GM19463 (cell line): Measurements from ENCODE around the gene SLCO4A1.
A peak's percentile ranks its signal among the peaks of the same experiment; 100 is the strongest.

Experiments used
- ATAC-seq: cut with Tn5 transposase; IDR thresholded peaks from one replicate; pipeline ENCODE4 v1.9.1; 2021; ENCODE audit warnings: mild to moderate bottlenecking, moderate library complexity; ENCODE audit not compliant: unreplicated experiment

Gene SLCO4A1

GRCh38 chr20:62650551-62651284 lies 8.4 kb downstream of the SLCO4A1 start:
- no peak for ATAC-seq

DNA sequence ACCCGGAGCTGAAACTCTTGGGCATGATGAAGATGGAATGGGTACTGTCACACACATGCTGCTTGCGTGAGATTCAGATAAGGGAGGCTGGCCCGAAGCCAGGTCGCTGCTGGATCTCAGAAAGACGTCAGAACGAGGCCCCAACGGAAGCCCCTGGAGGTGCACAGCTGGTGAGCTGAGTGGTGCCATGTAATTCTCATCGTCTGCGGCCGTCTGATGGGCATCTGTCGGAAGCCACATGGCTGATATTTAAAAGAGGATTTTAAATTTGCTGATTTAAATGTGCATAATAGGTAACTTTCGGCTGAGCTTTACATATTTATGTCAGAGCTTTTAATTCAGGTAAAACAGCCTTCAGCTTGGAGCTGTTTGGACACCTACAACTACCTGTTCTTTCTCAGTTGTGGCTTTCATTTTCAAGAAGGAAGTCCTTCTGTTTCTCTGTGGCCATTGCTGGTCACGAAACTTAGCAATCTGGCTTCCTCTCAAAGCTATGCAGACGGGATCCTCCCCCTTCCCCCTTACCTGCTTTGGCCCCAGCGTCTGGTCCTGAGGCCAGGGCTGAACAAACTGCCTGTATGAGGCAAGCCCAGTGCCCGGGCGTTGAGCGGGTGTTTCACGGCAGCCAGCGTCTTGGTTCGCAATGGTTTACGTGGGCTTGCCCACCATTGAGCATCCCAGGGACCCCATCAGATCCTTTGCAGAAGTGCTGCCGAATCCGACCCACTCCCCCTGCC lies 9.2 kb downstream of the SLCO4A1 start:
- peak; percentile 43 for ATAC-seq

DNA sequence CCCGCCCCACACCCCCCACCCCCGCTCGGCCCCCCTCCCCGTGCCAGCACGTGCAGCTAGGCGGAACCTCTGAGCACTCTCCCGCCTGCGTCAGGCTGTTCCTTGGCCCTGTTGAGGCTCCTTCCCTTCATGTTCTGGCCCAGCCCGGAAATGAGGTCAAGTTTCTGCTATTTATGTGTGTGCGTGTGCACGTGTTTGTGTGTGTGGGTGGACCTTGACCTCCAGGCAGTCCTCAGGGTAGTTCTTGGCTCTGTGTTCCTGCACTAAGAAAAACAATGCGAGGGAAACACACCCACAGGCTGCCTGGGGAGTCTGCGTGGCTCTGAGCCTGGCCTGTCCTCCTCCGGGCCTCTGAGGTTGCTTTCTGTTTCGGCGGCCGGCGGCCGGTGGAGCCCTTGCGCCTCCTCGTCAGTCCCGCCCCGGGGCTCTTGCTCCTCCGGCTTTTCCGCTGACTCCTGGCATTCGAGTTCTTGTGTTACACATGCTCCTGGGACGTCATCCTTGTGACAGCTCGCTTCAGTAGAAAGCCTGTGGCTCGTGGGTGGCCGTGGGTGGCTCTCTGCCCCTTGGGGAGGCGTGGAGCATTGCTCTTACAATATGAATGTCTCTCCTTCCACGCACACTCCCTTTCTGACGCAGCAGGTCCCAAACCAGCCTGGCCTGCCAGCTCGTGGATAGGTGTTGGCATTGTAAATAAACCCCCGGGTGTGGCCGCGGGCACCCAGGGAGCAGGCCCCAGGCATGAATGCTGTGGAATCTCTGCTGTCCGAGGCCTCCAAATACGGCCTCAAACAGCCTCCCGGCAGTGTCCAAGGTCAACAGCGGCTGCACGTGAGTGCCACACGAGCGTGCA lies 10.0 kb downstream of the SLCO4A1 start:
- peak; percentile 69 for ATAC-seq

DNA sequence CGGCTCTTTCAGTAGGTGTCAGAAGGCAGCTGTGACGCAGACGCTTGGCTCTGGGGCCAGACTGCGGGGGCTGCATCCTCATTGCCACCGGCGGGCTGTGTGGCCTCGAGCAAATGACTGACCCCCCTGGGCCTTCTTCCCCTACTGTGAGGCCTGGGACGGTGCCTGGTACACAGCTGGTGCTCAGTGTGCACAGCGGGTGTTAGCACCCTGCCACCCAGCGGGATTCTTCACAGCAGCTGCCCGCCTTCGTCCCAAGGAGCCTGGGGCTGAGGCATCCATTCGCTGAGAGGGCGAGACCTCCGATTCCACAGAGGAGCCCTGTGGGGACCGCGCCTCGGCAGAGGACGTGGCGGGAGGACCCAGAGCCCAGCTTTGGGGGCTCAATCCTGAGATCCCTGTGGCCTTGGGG lies 10.6 kb downstream of the SLCO4A1 start:
- no peak for ATAC-seq

DNA sequence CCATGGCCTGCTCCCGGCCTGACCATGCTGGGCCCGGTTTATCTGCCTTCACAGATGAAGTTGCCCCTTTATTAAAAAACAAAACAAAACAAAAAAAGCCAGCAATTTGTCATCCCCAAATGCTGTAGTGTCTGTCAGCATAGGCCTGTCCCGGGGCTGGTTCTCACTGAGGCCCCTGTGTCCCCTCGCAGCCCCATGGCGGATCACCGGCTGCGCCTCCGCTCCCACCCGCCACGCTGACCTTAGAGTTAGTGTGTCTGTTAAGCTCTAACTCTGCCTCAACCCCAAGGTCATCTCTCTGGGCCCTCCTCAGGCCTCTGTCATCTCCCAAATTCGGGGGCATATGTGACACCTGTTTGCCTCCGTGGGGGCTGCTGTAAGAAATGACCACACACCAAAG lies 11.1 kb downstream of the SLCO4A1 start:
- ATAC-seq: no peak

DNA sequence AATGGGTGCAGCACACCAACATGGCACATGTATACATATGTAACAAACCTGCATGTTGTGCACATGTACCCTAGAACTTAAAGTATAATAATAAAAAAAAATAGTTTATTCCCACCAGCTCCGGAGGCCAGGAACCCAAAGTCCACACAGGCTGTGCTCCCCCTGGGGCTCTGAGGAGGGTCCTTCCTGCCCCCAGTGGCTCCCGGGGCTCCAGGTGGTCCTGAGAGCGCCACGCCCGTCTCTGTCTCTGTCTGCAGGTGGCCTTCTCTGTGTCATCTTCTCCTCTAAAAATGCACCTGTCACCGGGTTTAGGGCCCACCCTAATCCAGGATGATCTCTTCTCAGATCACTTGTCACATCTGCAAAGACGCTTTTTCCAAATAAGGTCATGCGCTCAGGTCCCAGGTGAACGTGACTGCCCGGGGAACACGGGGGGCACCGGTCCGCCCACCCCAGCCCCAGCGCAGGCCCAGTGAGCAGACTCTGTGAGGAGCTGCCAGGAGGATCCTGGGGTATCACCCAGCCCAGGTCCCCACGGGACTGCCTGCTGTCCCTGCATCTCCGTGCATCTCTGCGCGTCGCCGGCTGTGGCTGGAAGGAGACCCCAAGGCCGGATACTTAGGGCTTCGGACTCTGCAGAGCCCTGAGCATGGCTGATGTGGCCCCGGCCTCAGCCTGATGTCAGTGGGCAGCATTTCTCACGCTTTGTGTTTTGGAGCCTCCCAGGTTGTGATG lies 11.8 kb downstream of the SLCO4A1 start:
- ATAC-seq: no peak

- ATAC-seq: no peak
Observed at GRCh38 chr20:62655282-62656196, 13.2 kb downstream of the SLCO4A1 start.

DNA sequence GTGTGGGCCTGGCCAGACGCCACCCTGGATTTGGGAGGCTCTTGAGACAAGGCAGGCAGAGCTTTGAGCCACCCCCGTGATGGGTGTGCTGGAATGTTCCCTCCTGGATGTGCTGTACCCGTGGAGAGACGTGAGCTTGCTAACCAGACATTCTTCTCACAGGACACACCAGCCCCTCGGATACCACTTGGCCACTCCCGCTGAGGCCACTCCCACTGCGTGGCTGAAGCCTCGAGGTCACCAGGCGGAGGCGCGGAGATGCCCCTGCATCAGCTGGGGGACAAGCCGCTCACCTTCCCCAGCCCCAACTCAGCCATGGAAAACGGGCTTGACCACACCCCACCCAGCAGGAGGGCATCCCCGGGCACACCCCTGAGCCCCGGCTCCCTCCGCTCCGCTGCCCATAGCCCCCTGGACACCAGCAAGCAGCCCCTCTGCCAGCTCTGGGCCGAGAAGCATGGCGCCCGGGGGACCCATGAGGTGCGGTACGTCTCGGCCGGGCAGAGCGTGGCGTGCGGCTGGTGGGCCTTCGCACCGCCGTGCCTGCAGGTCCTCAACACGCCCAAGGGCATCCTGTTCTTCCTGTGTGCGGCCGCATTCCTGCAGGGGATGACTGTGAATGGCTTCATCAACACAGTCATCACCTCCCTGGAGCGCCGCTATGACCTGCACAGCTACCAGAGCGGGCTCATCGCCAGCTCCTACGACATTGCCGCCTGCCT lies 14.1 kb downstream of the SLCO4A1 start:
- no peak for ATAC-seq

DNA sequence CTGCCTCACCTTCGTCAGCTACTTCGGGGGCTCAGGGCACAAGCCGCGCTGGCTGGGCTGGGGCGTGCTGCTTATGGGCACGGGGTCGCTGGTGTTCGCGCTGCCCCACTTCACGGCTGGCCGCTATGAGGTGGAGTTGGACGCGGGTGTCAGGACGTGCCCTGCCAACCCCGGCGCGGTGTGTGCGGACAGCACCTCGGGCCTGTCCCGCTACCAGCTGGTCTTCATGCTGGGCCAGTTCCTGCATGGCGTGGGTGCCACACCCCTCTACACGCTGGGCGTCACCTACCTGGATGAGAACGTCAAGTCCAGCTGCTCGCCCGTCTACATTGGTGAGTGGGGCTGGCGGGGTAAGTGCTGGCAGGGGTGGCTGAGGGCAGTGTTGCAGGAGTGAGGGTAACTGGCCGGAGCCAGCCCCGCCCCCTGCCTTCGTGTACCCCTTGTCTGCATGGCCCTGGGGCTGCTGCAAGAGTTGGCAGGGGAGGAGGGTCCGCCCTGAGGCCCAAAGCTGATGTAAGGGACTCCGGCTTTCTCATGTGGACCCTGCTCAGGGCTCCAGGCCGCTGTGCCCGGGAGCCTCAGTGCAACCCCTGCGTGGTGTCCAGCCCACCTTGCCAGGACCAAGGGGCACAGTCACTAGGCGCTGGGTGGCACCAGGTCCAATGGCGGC lies 14.8 kb downstream of the SLCO4A1 start:
- no peak for ATAC-seq

DNA sequence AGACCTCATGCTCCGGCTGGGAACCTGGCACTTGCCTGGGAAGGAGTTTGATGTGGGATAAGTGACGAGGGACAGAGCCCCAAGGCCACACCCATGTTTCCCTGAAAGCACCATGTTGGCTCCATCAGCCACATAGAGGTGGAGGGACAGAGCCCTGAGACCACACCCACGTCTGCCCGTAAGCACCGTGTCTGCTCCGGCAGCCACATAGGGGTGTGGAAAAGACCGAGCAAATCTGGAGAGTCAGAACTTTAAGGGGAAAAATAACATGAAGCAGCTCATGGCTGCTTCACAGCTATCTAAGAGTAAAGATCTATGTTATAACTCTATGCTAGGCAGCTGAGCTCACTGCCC lies 15.3 kb downstream of the SLCO4A1 start:
- no peak for ATAC-seq

DNA sequence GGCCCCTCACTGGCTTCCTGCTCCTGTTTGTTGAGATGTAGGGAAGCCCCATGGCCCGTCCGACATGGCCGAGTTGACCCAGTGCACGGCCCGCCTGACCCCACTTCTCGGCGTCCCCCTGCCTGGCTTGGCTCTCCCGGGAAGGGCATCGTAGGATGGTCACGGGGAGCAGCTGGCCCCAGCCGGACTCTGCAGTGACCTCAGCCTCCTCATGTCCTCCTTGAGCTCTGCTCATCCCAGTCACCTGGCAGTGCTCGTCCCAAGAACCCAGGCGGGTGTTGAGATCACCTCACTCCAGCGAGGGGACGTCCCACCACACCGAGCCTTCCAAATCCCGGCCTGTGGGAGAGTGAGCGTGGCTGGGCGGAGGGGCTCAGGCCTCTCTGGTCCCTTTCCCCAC lies 15.7 kb downstream of the SLCO4A1 start:
- no peak for ATAC-seq

DNA sequence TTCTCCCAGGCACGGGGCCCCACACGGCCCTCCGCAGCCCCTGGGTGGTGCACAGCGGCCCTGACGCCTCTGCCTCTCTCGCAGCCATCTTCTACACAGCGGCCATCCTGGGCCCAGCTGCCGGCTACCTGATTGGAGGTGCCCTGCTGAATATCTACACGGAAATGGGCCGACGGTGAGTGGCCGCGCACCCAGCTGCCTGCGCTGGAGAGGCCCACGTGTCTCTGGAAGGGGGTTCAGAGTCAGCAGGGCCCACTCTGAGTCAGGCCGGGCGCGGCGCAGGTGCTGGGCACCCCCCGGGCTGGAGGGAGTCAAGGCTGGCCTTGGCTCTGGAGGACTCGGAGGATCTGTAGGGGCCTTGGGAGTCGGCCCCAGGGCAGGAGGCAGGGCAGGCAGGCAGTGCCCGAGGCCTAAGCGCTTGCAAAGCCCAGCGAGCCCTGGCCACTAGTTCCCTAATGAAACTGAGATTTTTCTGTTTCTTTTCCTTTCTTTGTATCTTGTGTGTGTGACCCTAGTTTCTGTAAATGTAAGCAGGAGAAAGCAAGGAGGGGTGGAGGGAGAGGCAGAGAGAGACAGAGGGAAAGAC lies 16.4 kb downstream of the SLCO4A1 start:
- ATAC-seq: no peak

- no peak for ATAC-seq
Observed at GRCh38 chr20:62659488-62660239, 17.4 kb downstream of the SLCO4A1 start.

GRCh38 chr20:62660240-62660615 lies 17.9 kb downstream of the SLCO4A1 start:
- ATAC-seq: no peak

DNA sequence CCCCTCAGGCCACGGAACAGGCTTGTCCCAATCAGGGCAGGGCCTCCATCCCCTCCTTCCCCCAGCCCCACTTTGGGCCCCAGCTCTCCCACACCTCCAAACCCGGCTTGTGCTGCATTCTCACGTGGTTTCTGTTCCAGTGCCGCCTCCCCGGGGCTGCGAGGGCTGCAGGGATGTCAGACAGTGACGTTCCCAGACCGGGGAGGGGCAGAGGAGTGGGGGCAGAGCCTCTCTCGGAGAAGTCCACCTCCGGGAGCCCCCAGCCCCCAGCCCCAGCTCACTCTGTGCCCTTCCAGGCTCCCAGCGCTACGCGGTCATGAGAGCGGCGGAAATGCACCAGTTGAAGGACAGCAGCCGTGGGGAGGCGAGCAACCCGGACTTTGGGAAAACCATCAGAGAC lies 18.5 kb downstream of the SLCO4A1 start:
- ATAC-seq: no peak

DNA sequence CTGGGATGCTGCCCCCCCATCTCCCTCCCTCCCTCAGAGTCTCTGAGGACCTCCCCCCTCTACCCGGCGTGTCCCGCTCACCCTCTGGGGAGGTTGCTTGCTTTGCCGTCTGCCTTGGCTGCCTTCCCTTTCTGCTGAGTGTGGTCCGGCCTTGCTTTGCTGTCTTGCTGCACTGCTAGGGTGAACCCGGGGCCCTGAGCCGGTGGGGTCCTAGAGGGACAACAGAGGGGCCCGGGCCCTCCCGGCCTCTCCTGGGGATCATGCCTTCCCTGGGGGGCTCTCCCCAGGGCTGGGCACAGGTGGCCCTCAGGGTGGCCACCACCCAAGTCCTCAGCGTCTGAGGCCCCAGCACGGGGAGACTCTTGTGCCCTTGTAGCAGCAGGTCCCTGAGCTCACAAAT lies 19.3 kb downstream of the SLCO4A1 start:
- ATAC-seq: no peak

DNA sequence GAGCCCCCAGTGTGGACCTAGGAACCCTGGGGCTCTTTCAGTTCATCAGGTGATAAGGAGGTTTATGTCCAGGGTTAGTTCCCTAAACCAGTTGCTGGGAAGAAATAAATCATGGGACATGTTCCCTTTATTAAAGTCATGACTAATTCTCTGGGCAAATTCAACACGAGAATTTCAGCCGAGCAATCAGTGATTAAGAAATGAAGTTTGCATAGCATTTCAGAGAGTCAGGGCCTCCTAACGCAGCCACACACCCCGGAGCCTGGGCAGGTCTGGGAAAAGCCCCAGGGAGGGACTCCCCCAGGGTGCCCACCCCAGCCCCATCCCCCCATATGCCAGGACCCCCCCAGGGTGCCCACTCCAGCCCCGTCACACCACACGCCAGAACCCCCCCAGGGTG lies 20.1 kb downstream of the SLCO4A1 start:
- ATAC-seq: no peak
